ENCODE data around the gene PCED1A.

PCED1A gene

DNA sequence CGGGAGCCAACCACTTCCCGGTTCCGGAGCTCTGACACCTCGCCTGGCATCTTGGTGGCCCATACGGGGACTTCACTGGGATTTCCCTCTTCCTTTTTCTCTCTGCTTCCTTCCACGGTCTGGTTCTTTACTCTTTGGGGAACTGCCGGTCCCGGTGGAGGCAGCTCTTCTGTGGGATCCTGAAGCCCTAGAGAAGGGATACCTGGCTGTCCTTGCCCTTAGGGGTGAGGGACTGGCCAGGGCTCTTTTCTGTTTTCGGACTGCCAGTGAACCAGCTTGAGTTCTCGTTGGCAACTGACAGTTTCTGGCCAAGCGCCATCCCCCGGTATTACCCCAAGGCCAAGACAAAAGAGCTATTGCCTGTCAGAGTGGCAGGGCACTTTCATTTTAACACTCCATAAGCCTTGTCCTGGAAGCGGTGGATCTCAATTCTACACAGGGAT lies 39.1 kb downstream of the PCED1A start:
- ChIA-PET CTCF (interaction anchor here (0.7 kb wide), 1 partner anchor 132 kb away, joined by 3 read pairs; no protein-coding TSS in a partner anchor), POLR2A (interaction anchor here (1.0 kb wide), 2 partner anchors 34 to 39 kb away, joined by 4 to 5 read pairs; partner anchors contain the start of genes PCED1A and VPS16)
- DNase-seq (ENCODE audit: extremely low spot score) = no peak
- TF ChIP-seq, protein P1, sequence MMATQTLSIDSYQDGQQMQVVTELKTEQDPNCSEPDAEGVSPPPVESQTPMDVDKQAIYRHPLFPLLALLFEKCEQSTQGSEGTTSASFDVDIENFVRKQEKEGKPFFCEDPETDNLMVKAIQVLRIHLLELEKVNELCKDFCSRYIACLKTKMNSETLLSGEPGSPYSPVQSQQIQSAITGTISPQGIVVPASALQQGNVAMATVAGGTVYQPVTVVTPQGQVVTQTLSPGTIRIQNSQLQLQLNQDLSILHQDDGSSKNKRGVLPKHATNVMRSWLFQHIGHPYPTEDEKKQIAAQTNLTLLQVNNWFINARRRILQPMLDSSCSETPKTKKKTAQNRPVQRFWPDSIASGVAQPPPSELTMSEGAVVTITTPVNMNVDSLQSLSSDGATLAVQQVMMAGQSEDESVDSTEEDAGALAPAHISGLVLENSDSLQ (IDR thresholded peaks at IDR 0.05) = no peak
- TF ChIP-seq SUZ12 (IDR thresholded peaks at IDR 0.05) (no peak), L3MBTL2 (conservative IDR thresholded peaks at IDR 0.05) (no peak), FOXA1 (IDR thresholded peaks at IDR 0.05) (no peak), HDGF (IDR thresholded peaks at IDR 0.05; ENCODE audit: borderline replicate concordance) (no peak), SP1 (IDR thresholded peaks at IDR 0.05) (no peak), CTBP1 (IDR thresholded peaks at IDR 0.05; ENCODE audit: borderline replicate concordance) (no peak), NFRKB (IDR thresholded peaks at IDR 0.05) (no peak), ARNT (IDR thresholded peaks at IDR 0.05) (no peak), FOXK2 (IDR thresholded peaks at IDR 0.05) (no peak), ELF4 (IDR thresholded peaks at IDR 0.05) (no peak), FOXM1 (IDR thresholded peaks at IDR 0.05; ENCODE audit: borderline replicate concordance) (no peak)

DNA sequence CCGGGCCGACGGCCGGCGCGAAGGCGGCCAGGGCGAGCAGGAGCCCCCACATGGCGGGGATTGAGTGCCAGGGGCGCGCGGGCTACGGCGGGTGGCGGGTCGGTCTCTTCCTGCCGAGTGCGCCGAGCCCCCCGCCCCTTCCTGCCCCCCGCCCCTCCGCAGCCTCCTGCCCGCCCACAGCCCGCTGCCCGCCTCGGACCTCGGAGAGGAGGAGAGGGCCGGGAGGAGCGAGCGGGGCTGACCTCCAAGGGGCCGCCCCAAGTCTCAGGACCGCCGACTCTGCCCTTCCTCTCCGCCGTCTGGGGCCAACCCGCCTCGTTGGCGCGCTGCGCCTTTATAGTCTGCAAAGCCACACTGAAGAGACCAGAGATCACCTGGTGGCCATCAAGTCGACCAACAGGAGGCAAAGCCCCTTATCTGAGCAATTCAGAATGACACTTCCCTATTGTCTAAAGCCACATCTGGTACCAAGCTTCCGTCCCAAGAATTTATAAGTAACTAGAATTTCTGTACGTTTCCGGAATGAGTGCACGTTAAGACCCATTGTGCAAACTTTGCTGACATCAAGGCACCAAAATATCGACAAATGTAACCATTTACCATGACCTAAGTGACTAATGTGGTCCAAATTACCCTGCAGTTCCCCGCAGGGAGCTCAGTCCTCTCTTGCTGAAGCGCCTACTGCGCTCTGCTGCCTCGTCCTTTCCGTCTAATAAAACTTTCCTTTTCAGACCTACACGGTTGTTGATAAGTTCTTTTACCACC lies 39.8 kb downstream of the PCED1A start, which contains the start of gene CPXM1:
TSS of gene CPXM1 (minus strand) at position 107 of the 765 bp plus-strand sequence. CDS start at position 52, 55 bp downstream.
- ChIA-PET CTCF (interaction anchor here (0.7 kb wide), 1 partner anchor 132 kb away, joined by 3 read pairs; no protein-coding TSS in a partner anchor), POLR2A (interaction anchor here (1.0 kb wide), 2 partner anchors 35 to 40 kb away, joined by 4 to 5 read pairs; partner anchors contain the start of genes PCED1A and VPS16)
- no peak for DNase-seq (ENCODE audit: extremely low spot score)
- TF ChIP-seq ZNF384 (IDR thresholded peaks at IDR 0.05) = no peak
- TF ChIP-seq, protein P1 (IDR thresholded peaks at IDR 0.05) = no peak
- TF ChIP-seq FOXK2 (IDR thresholded peaks at IDR 0.05) = no peak

GRCh38 chr20:2799688-2800520 lies 40.6 kb downstream of the PCED1A start:
- TF ChIP-seq HDGF (IDR thresholded peaks at IDR 0.05; ENCODE audit: borderline replicate concordance) (no peak), FOXM1 (IDR thresholded peaks at IDR 0.05; ENCODE audit: borderline replicate concordance) (no peak), LEF1 (IDR thresholded peaks at IDR 0.05; ENCODE audit: borderline replicate concordance) (no peak), TARDBP (IDR thresholded peaks at IDR 0.05) (no peak), FOXK2 (IDR thresholded peaks at IDR 0.05) (no peak), FOXA1 (IDR thresholded peaks at IDR 0.05) (no peak), SP1 (IDR thresholded peaks at IDR 0.05) (no peak), ELF4 (IDR thresholded peaks at IDR 0.05) (no peak), ARNT (IDR thresholded peaks at IDR 0.05) (no peak), BHLHE40 (IDR thresholded peaks at IDR 0.05; ENCODE audit: borderline replicate concordance) (no peak), SUZ12 (IDR thresholded peaks at IDR 0.05) (no peak), CTBP1 (IDR thresholded peaks at IDR 0.05; ENCODE audit: borderline replicate concordance) (no peak), ZNF384 (IDR thresholded peaks at IDR 0.05) (no peak), NFRKB (IDR thresholded peaks at IDR 0.05) (no peak), L3MBTL2 (conservative IDR thresholded peaks at IDR 0.05) (no peak)
- TF ChIP-seq, protein P1 (IDR thresholded peaks at IDR 0.05) = no peak
- CTCF ChIA-PET = no interaction called here
- POLR2A ChIA-PET = interaction anchor here (1.1 kb wide), 1 partner anchor 58 kb away, joined by 3 read pairs; no protein-coding TSS in a partner anchor

DNA sequence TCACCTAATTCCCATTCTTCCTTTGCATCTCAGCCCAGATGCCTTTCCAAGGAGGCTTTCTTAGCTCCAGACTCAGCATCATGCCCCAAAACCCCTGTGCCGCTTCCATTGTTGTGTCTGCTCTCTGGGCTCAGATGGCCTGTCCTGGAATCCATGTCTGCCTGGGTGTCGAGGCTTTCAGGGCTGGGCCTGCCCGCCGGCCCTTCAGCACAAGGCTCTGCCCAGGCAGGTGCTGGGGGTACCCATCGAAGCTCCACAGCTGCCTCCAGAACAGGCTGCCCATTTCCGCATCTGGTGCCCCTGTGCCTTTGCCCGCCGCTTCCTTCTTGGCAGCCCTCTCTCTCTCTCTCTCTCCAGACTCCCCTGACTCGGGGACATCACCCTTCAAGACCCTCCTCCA lies 41.2 kb downstream of the PCED1A start:
- POLR2A ChIA-PET = interaction anchor here (1.1 kb wide), 1 partner anchor 59 kb away, joined by 3 read pairs; no protein-coding TSS in a partner anchor
- CTCF ChIA-PET = no interaction called here
- no peak for TF ChIP-seq TARDBP (IDR thresholded peaks at IDR 0.05)
- no peak for TF ChIP-seq FOXA1 (IDR thresholded peaks at IDR 0.05)
- TF ChIP-seq HDGF (IDR thresholded peaks at IDR 0.05; ENCODE audit: borderline replicate concordance) = no peak
- no peak for TF ChIP-seq NFRKB (IDR thresholded peaks at IDR 0.05)
- TF ChIP-seq SP1 (IDR thresholded peaks at IDR 0.05) = no peak
- no peak for TF ChIP-seq FOXK2 (IDR thresholded peaks at IDR 0.05)
- TF ChIP-seq L3MBTL2 (conservative IDR thresholded peaks at IDR 0.05) = no peak
- no peak for TF ChIP-seq ARNT (IDR thresholded peaks at IDR 0.05)
- no peak for TF ChIP-seq BHLHE40 (IDR thresholded peaks at IDR 0.05; ENCODE audit: borderline replicate concordance)
- no peak for TF ChIP-seq FOXM1 (IDR thresholded peaks at IDR 0.05; ENCODE audit: borderline replicate concordance)
- no peak for TF ChIP-seq ELF4 (IDR thresholded peaks at IDR 0.05)
- no peak for TF ChIP-seq ZNF384 (IDR thresholded peaks at IDR 0.05)
- TF ChIP-seq SUZ12 (IDR thresholded peaks at IDR 0.05) = no peak
- no peak for TF ChIP-seq CTBP1 (IDR thresholded peaks at IDR 0.05; ENCODE audit: borderline replicate concordance)
- TF ChIP-seq, protein P1 (IDR thresholded peaks at IDR 0.05) = no peak
- no peak for TF ChIP-seq LEF1 (IDR thresholded peaks at IDR 0.05; ENCODE audit: borderline replicate concordance)
- no peak for DNase-seq (ENCODE audit: extremely low spot score)

More at GRCh38 chr20:2799688-2800520, 40.6 kb downstream of the PCED1A start:
- peak; percentile 5 for DNase-seq (ENCODE audit: extremely low spot score)

All from HEK293T (cell line).